Left ventricle myocardium superior (tissue), 1 donor: ENCODE measurements around the gene SLC40A1. TPM values are rescaled to one million over a fixed set of nuclear protein-coding genes. Genes with fewer than 3 reads are reported as not detected.
A peak's percentile ranks its signal among the peaks of the same experiment; 100 is the strongest.

ENCODE experiments used
- ATAC-seq: fragments of 200-7000 bp; cut with Tn5 transposase; one replicate; pipeline ENCODE4 v1.9.1; 2020; ENCODE audit warnings: mild to moderate bottlenecking, moderate library complexity
- DNase-seq: peaks from one replicate; pipeline ENCODE4 v3.0.0-alpha.2; 2020
- intact Hi-C: fragments of 100-400 bp; cut with micrococcal nuclease; formaldehyde crosslinking; loops from one replicate; pipeline ENCODE4 v1.11.0; 2022
- total RNA-seq: library from RNA; stranded (reverse); fragmentation: NEBNext Ultra II Directional; extraction: Animal tissue kit (Norgen Biotek cat#: 25700); gene quantifications from one replicate; pipeline ENCODE4 v1.2.1, GENCODE V29; 2021
- donor health status: DM: no; HTN: yes; CAD: no; lungs with severe emphysema.

The SLC40A1 gene
- total RNA-seq, 1 donor from 2014 or later, result 57.5 TPM

GRCh38 chr2:189577121-189577520 is 3.5 kb downstream of the SLC40A1 start:
- intact Hi-C loops, result loop anchor here (10.0 kb wide), 1 partner anchor 112 kb away; no protein-coding TSS in a partner anchor
- no peak for ATAC-seq
- DNase-seq, result no peak

- ATAC-seq, result no peak
Measured at GRCh38 chr2:189576396-189576795, 4.2 kb downstream of the SLC40A1 start.

DNA sequence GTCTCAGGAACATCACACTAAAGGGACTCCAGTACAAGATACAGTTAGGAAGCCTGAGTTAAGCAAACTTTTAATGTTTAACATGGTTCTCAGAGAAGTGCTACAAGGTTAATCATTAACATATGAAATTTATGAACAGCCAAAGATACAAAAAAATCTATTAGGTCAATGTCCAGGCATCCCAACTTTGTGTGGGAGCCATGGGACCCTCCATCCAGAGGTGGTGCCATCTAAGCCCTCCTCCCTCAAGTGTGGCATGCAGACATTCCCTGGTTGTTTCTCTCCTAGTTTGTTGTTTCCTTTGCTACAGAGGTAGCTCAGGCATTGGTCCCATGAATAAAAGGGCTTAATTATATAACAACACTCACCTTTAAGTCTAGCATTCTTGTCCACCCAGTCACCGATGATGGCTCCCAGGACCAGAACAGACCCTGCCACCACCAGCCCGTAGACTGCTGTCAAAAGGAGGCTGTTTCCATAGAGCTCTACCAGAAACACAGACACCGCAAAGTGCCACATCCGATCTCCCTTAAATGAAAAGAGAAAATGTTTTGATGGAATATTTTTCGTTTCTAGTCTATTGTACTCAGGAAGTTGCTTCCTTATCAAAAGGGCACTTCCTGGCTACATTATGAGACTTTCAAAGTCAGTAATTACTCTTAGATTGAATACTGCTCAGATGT is 5.7 kb downstream of the SLC40A1 start:
- intact Hi-C loops, result loop anchor here (10.0 kb wide), 1 partner anchor 110 kb away; no protein-coding TSS in a partner anchor
- ATAC-seq, result no peak
- DNase-seq, result no peak

More at GRCh38 chr2:189576396-189576795, 4.2 kb downstream of the SLC40A1 start:
- intact Hi-C loops, result loop anchor here (10.0 kb wide), 1 partner anchor 112 kb away; no protein-coding TSS in a partner anchor
- peak; percentile 39 for DNase-seq

- ATAC-seq, result no peak
- intact Hi-C loops, result loop anchor here (10.0 kb wide), 1 partner anchor 106 kb away; no protein-coding TSS in a partner anchor
- no peak for DNase-seq
Measured at GRCh38 chr2:189570570-189571031, 10.0 kb downstream of the SLC40A1 start.

- peak; percentile 62 for ATAC-seq
- peak; percentile 36 for DNase-seq
- intact Hi-C loops, result no loop called here
Measured at GRCh38 chr2:189569295-189569910, 11.2 kb downstream of the SLC40A1 start.

DNA sequence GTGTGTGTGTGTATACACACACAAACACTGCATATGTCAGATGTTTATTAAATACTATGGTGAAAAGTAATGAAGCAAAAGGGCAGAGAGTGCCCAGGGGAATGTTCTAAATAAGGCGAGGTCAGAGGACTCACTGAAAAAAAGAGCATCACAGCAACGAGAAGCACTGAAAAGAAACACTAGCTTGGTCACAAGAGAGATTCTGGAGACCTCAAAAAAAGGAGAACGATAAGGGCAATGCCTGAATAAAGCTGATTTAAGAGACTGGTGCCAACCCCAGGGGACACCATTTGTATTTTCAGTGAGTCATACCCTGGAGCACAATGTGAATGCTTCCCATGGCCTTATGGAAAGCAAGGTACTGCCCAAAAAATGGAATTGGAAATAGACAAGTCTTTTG is 14.5 kb downstream of the SLC40A1 start:
- intact Hi-C loops, result no loop called here
- no peak for DNase-seq
- ATAC-seq, result peak; percentile 47

DNA sequence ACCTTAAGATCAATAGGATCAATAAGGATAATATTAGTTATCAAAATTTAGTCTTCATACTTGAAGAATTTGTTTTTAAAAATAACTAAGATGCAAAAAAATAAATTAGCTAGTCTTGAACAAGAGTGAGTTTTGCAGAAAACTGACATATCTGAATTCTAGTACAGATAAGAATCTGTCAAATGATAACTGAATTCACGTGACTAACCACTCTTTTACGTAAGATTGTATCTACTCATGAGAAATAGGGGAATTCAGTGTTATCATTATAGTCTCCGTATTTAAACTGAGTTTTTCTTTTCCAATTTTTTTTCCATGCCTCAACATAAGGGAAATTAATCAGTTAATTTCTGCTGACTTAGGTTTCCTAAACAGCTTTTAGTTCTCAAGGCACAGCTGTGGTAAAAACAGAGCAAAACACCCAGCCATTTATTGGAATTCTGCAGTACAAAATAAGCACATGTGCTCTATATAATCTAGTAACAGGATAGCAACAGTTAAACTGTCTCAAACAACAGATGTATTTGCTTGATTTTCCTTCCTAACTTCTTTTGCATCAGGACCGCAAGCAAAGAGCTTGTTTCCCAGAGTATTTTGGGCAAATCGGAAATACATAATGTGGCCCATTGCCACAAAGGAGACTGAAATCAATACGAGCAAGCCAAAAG is 19.1 kb downstream of the SLC40A1 start:
- intact Hi-C loops, result no loop called here
- DNase-seq (no peak), ATAC-seq (no peak)

DNA sequence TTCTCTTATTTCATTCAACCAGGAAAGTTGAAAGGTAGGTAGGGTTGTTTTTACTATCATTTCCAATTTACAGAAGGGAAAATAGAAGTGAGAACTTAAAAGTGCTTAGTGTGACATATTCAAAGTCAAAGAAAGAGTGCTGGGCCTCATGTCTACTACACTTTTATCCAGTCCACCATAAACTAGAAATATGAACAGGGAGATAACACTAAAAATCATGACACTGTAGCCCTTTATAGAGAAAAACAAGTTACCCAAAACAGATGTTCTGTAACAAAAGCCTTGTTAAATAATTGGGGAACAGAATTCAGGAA is 20.4 kb downstream of the SLC40A1 start:
- ATAC-seq (no peak), DNase-seq (no peak)
- intact Hi-C loops, result no loop called here

- peak; percentile 45 for DNase-seq
- intact Hi-C loops, result no loop called here
- peak; percentile 89 for ATAC-seq
Measured at GRCh38 chr2:189559579-189560272, 20.9 kb downstream of the SLC40A1 start.

DNA sequence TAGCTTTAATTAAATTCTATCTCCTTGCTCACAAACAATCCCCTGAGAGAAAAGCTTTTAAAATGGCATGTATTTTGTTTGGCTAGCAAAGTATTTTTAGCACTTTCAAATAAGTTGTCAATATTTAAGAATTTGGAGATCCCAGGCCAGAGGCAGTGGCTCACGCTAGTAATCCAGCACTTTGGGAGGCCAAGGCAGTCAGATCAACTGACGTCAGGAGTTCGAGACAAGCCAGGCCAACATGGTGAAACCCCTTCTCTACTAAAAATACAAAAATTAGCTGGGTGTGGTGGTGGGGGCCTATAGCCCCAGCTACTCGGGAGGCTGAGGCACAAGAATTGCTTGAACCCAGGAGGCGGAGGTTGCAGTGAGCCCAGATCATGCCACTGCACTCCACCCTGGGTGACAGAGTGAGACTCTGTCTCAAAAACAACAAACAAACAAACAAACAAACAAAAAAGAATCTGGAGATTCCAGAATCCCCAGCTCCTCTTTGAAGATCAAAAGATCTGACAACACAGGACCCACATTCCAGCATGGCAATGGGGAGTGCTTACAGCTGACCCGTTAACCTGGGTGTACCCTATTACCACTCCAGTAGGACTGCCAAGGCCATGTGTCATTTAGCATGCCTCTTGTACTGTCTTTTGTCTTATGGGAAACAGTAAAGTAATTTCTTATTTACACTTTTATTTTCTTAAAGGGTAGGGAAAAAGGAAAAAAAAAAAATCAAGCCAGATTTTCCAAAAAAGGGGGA is 21.9 kb downstream of the SLC40A1 start:
- ATAC-seq, result peak; percentile 52
- DNase-seq, result no peak
- intact Hi-C loops, result no loop called here

- intact Hi-C loops, result no loop called here
- ATAC-seq (no peak), DNase-seq (no peak)
Measured at GRCh38 chr2:189557373-189557772, 23.2 kb downstream of the SLC40A1 start.

DNA sequence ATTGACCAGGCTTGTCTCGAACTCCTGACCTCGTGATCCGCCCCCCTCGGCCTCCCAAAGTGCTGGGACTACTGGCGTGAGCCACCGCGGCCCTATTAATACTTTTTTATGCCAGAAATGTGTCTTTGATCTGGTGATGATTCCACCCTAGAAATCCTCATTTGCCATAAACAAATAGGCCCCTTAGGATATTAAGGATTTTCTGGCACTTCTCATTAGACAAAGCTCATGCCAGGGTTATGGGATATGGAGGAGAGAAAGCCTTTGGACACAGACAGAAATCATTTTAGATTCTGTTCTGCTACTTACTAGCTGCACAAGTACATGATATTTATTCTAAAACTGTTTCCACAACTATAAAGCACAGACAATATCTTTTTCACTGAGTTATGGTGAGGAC is 24.1 kb downstream of the SLC40A1 start:
- intact Hi-C loops, result no loop called here
- ATAC-seq (no peak), DNase-seq (no peak)

DNA sequence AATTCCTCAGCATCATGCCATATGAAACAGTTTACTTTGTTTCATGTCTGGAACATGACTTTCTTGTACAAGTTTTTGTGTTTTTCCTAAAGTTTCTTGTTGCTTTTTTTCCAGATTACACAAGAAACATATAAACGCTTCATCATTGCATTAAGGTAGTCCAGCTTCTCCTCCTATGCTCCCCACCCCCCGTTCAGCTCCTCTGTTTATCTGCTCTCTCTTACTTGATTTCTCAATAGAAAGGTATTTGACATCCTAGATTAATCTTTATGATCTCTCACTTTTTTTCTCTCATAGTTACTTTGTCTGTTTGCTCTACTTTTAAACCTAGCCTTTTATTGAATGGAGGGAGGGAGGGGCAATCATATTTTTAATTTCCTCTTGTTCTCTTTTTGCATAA is 25.4 kb downstream of the SLC40A1 start:
- no peak for ATAC-seq
- intact Hi-C loops, result no loop called here
- no peak for DNase-seq

GRCh38 chr2:189553504-189554088 is 27.0 kb downstream of the SLC40A1 start:
- intact Hi-C loops, result no loop called here
- DNase-seq (no peak), ATAC-seq (no peak)

- peak; percentile 8 for ATAC-seq
- intact Hi-C loops, result no loop called here
- no peak for DNase-seq
Measured at GRCh38 chr2:189552991-189553404, 27.6 kb downstream of the SLC40A1 start.

DNA sequence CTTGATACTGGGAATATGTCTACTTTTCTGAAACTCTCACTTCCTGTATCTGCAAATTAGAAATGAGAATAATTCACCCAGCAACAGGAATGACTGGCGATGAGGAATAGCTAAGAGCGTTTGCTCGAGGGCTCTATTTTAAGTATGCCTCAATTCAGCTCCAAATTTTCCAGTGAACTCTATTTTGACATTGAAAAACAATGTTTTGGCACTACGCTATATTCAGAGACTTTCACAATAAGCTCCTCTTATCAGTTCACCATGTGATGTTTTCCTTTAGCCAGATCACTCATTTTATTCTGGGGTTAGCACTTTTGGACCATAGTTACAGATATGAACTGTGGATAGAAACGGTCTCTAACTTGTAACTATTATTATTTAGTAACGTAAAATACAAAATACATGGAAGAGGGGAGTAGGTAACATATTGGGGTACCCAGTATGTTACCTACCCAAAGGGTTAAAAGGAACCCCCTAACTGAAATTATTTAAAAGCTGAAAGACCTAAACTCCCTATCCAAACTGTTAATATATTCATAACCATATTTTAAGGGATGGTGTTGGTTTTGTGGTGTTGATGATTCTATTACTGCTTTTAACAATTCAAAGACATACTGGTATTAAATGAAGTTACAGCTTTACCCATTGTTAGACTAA is 28.1 kb downstream of the SLC40A1 start:
- peak; percentile 82 for ATAC-seq
- intact Hi-C loops, result no loop called here

DNA sequence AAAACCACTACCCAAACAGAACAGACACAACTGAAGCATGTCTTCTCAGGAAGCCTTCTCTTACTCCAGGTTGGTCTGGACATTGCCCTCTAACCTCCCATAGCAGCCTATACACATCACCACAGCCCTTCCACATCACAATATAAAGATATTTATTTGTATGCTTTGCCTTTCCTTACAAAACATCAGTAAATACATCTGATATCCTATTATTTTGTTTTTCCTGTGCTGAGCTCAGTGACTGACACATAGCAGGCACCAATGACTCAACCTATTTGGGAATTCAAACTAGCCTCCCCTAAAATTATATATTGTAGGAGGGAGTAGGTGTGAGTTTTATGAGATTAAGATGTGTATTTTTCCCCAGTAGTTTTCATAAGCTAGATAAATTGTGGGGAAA is 28.8 kb downstream of the SLC40A1 start:
- no peak for DNase-seq
- intact Hi-C loops, result no loop called here
- ATAC-seq, result no peak

More for the DNA sequence above, 28.1 kb downstream of the SLC40A1 start:
- no peak for DNase-seq

DNA sequence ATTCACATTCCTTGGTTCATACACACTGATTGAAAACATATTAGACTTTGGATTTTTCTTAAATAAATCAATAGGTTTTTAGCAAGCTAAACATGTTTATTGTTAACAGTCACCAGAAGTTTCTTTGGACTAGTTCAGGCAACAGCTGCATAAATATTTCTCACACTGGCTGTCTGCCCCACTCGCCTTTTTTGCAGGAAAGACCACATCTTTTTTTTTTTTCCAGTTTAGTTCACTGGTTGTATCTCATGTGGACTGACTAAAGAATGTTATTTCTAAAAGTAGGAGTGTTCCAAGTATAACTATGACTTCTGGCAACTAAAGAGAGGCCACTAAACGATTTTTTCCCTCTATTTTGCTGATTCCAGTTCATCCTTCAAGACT is 31.1 kb downstream of the SLC40A1 start:
- peak; percentile 57 for ATAC-seq
- DNase-seq, result peak; percentile 47
- intact Hi-C loops, result no loop called here
